ENCODE results near the gene NUP93.

DNA sequence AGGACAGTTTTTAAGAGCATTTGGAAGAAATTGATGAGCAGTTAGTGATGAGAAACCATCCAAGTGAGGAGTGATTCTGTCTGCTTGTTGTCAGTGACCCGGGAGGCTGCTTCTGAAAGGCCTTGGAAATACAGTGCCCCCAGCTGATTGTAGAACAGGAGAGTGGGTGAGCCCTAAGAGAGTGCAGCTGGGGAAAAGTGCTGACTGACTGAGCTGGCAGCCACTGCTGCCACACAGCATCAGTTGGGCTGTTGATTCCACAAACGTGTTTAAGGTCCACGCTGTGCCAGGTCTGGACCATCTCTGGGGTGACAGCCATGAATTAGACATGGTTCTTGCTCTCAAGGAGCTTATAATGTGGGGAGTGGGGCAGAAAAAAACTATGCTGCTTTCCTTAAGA is 18.9 kb downstream of the NUP93 start:
- TF ChIP-seq POLR2A (IDR thresholded peaks at IDR 0.05) (no peak), POLR2AphosphoS5 (IDR thresholded peaks at IDR 0.05) (no peak)
- TF ChIP-seq, protein P1, sequence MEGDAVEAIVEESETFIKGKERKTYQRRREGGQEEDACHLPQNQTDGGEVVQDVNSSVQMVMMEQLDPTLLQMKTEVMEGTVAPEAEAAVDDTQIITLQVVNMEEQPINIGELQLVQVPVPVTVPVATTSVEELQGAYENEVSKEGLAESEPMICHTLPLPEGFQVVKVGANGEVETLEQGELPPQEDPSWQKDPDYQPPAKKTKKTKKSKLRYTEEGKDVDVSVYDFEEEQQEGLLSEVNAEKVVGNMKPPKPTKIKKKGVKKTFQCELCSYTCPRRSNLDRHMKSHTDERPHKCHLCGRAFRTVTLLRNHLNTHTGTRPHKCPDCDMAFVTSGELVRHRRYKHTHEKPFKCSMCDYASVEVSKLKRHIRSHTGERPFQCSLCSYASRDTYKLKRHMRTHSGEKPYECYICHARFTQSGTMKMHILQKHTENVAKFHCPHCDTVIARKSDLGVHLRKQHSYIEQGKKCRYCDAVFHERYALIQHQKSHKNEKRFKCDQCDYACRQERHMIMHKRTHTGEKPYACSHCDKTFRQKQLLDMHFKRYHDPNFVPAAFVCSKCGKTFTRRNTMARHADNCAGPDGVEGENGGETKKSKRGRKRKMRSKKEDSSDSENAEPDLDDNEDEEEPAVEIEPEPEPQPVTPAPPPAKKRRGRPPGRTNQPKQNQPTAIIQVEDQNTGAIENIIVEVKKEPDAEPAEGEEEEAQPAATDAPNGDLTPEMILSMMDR (IDR thresholded peaks at IDR 0.05) = no peak

Data from prostate gland (tissue), 2 donors.